HCT116 (cell line): ENCODE results near the gene GLB1L.

ENCODE experiments used
- ATF3 ChIP-seq: IDR thresholded peaks from 2 replicates; pipeline ENCODE4 v1.6.1; 2012
- CTCF ChIP-seq, 3 experiments: fragments of 200-600 bp in 1 of 3; sonication (generic) in 1 of 3; IDR thresholded peaks in 2 of 3; conservative IDR thresholded peaks in 1 of 3; 2 replicates each; pipeline ENCODE4 v1.5.1; 2012 to 2017; ENCODE audit warnings: low read depth in 2 of 3, low read length in 2 of 3, antibody characterized with exemption in 1 of 3, borderline replicate concordance in 1 of 3, control low read depth in 1 of 3, mild to moderate bottlenecking in 1 of 3, mixed read lengths in 1 of 3, mixed run types in 1 of 3, moderate library complexity in 1 of 3; ENCODE audit not compliant: insufficient read depth in 1 of 3
- EZH2 ChIP-seq: fragments of 200-600 bp; sonication (generic); IDR thresholded peaks from 2 replicates; pipeline ENCODE4 v1.6.1; 2017; ENCODE audit warnings: antibody characterized with exemption, mixed run types
- EZH2phosphoT487 ChIP-seq: fragments of 200-600 bp; IDR thresholded peaks from 2 replicates; pipeline ENCODE4 v1.6.1; 2018; ENCODE audit warnings: antibody characterized with exemption, borderline replicate concordance
- JUND ChIP-seq: IDR thresholded peaks from 2 replicates; pipeline ENCODE4 v1.6.1; 2012
- POLR2A ChIP-seq: IDR thresholded peaks from 2 replicates; pipeline ENCODE4 v1.7.0; 2011; ENCODE audit warnings: borderline replicate concordance; ENCODE audit not compliant: insufficient read depth, insufficient read length; ENCODE audit errors: extremely low read depth
- SIN3A ChIP-seq: IDR thresholded peaks from 2 replicates; pipeline ENCODE4 v1.6.1; 2012; ENCODE audit warnings: low read depth
- SP1 ChIP-seq: IDR thresholded peaks from 2 replicates; pipeline ENCODE4 v1.6.1; 2012; ENCODE audit warnings: low read depth
- ZFX ChIP-seq: fragments of 450-650 bp; IDR thresholded peaks from 2 replicates; pipeline ENCODE4 v1.6.1; 2017
- TF ChIP-seq, protein P1 (sequence below): IDR thresholded peaks from 2 replicates; pipeline ENCODE4 v1.6.1; 2012
- TF ChIP-seq, protein P2 (sequence below): IDR thresholded peaks from 2 replicates; pipeline ENCODE4 v1.6.1; 2012; ENCODE audit warnings: low read depth

DNA sequence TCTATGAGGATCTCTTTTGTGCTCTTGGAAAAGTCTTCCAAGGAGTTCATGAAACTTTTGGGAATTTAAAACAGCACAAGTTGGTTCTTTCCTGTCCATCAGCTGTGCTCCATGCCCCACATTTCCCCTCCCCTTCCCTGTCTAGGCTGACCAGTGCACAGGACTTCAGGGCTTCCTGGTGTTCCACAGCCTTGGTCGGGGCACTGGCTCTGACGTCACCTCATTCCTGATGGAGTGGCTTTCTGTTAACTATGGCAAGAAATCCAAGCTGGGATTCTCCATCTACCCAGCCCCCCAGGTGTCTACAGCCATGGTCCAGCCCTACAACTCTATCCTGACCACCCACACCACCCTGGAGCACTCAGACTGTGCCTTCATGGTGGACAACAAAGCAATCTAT, 25.8 kb upstream of the GLB1L start:
- TF ChIP-seq CTCF (IDR thresholded peaks at IDR 0.05 in 2 of 3, conservative IDR thresholded peaks at IDR 0.05 in 1 of 3; ENCODE audit: borderline replicate concordance in 1 of 3, insufficient read depth in 1 of 3, low read depth in 2 of 3, low read length in 2 of 3) (no peak), EZH2phosphoT487 (no peak), EZH2 (no peak), SP1 (no peak), ATF3 (no peak), ZFX (no peak), POLR2A (no peak), JUND (no peak), SIN3A (no peak)
- TF ChIP-seq, protein P1, sequence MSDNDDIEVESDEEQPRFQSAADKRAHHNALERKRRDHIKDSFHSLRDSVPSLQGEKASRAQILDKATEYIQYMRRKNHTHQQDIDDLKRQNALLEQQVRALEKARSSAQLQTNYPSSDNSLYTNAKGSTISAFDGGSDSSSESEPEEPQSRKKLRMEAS = no peak
- TF ChIP-seq, protein P2, sequence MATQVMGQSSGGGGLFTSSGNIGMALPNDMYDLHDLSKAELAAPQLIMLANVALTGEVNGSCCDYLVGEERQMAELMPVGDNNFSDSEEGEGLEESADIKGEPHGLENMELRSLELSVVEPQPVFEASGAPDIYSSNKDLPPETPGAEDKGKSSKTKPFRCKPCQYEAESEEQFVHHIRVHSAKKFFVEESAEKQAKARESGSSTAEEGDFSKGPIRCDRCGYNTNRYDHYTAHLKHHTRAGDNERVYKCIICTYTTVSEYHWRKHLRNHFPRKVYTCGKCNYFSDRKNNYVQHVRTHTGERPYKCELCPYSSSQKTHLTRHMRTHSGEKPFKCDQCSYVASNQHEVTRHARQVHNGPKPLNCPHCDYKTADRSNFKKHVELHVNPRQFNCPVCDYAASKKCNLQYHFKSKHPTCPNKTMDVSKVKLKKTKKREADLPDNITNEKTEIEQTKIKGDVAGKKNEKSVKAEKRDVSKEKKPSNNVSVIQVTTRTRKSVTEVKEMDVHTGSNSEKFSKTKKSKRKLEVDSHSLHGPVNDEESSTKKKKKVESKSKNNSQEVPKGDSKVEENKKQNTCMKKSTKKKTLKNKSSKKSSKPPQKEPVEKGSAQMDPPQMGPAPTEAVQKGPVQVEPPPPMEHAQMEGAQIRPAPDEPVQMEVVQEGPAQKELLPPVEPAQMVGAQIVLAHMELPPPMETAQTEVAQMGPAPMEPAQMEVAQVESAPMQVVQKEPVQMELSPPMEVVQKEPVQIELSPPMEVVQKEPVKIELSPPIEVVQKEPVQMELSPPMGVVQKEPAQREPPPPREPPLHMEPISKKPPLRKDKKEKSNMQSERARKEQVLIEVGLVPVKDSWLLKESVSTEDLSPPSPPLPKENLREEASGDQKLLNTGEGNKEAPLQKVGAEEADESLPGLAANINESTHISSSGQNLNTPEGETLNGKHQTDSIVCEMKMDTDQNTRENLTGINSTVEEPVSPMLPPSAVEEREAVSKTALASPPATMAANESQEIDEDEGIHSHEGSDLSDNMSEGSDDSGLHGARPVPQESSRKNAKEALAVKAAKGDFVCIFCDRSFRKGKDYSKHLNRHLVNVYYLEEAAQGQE = no peak
